GM19455 (cell line): Measurements from ENCODE around the gene CCAR1.
A peak's percentile ranks its signal among the peaks of the same experiment; 100 is the strongest.
"Not testable (repeated sequence)": the region's sequence is repeated elsewhere in the genome, so short reads cannot be mapped to it uniquely, and the experiment has no call there.

Source experiments
- ATAC-seq: cut with Tn5 transposase; IDR thresholded peaks from one replicate; pipeline ENCODE4 v1.9.1; 2021; ENCODE audit not compliant: unreplicated experiment

CCAR1 gene

GRCh38 chr10:68720793-68721672 lies at the start of gene CCAR1:
Gene CCAR1 (plus strand): TSS chr10:68721239. CDS start chr10:68722505, 1,266 bp downstream.
- peak; percentile 99 for ATAC-seq

- ATAC-seq, result peak; percentile 80
Observed at GRCh38 chr10:68684413-68684812, 36.6 kb upstream of the CCAR1 start.

GRCh38 chr10:68696018-68696417 lies 25.0 kb upstream of the CCAR1 start:
- ATAC-seq, result no peak

GRCh38 chr10:68697106-68697505 lies 23.9 kb upstream of the CCAR1 start:
- no peak for ATAC-seq

GRCh38 chr10:68700197-68700596 lies 20.8 kb upstream of the CCAR1 start:
- no peak for ATAC-seq

- ATAC-seq, result no peak
Observed at GRCh38 chr10:68705548-68705947, 15.5 kb upstream of the CCAR1 start.

GRCh38 chr10:68708987-68709386 lies 12.1 kb upstream of the CCAR1 start:
- not testable (repeated sequence) for ATAC-seq

GRCh38 chr10:68713065-68713464 lies 8.0 kb upstream of the CCAR1 start:
- ATAC-seq, result not testable (repeated sequence)

- no peak for ATAC-seq
Observed at GRCh38 chr10:68717435-68717834, 3.6 kb upstream of the CCAR1 start.

GRCh38 chr10:68721673-68722335 lies 765 bp downstream of the CCAR1 start:
- ATAC-seq, result peak; percentile 24

GRCh38 chr10:68725016-68725415 lies 4.0 kb downstream of the CCAR1 start:
- no peak for ATAC-seq

- ATAC-seq, result no peak
Observed at GRCh38 chr10:68727146-68727545, 6.1 kb downstream of the CCAR1 start.

- ATAC-seq, result no peak
Observed at GRCh38 chr10:68732651-68733050, 11.6 kb downstream of the CCAR1 start.

- no peak for ATAC-seq
Observed at GRCh38 chr10:68734349-68734748, 13.3 kb downstream of the CCAR1 start.

- no peak for ATAC-seq
Observed at GRCh38 chr10:68735119-68735518, 14.1 kb downstream of the CCAR1 start.

GRCh38 chr10:68735739-68736138 lies 14.7 kb downstream of the CCAR1 start:
- ATAC-seq, result not testable (repeated sequence)

- ATAC-seq, result not testable (repeated sequence)
Observed at GRCh38 chr10:68740676-68741075, 19.6 kb downstream of the CCAR1 start.

GRCh38 chr10:68742397-68742796 lies 21.4 kb downstream of the CCAR1 start:
- ATAC-seq, result no peak

- ATAC-seq, result no peak
Observed at GRCh38 chr10:68752711-68753350, 31.8 kb downstream of the CCAR1 start.

GRCh38 chr10:68756246-68756645 lies 35.2 kb downstream of the CCAR1 start:
- ATAC-seq, result no peak

- no peak for ATAC-seq
Observed at GRCh38 chr10:68756766-68757165, 35.7 kb downstream of the CCAR1 start.
